GM18505 (cell line): ENCODE data around the gene TM4SF5.

Source experiments
- ATAC-seq: cut with Tn5 transposase; IDR thresholded peaks from one replicate; pipeline ENCODE4 v1.9.1; 2021; ENCODE audit not compliant: unreplicated experiment
- POLR2A ChIP-seq: IDR thresholded peaks from 4 replicates; pipeline ENCODE4 v1.6.1; 2011; ENCODE audit warnings: borderline replicate concordance; ENCODE audit not compliant: insufficient read depth, insufficient read length; ENCODE audit errors: extremely low read depth

The TM4SF5 gene

GRCh38 chr17:4771519-4772234 lies at the start of gene TM4SF5:
Gene TM4SF5, plus strand, starts transcription at chr17:4771886. Its CDS starts 37 bp downstream, at chr17:4771923.
- no peak for TF ChIP-seq POLR2A
- no peak for ATAC-seq

- no peak for ATAC-seq
- no peak for TF ChIP-seq POLR2A
These were observed 48.9 kb upstream of the TM4SF5 start for GRCh38 chr17:4722678-4723240.

GRCh38 chr17:4724650-4725049 lies 47.0 kb upstream of the TM4SF5 start:
- TF ChIP-seq POLR2A = no peak
- no peak for ATAC-seq

GRCh38 chr17:4725646-4726310 lies 45.9 kb upstream of the TM4SF5 start:
- no peak for ATAC-seq
- TF ChIP-seq POLR2A = no peak

- ATAC-seq = no peak
- TF ChIP-seq POLR2A = no peak
These were observed 43.6 kb upstream of the TM4SF5 start for GRCh38 chr17:4728124-4728523.

GRCh38 chr17:4733073-4733531 lies 38.6 kb upstream of the TM4SF5 start:
- peak; percentile 34 for ATAC-seq
- TF ChIP-seq POLR2A = no peak

GRCh38 chr17:4734857-4735475 lies 36.7 kb upstream of the TM4SF5 start:
- no peak for ATAC-seq
- no peak for TF ChIP-seq POLR2A

- TF ChIP-seq POLR2A = no peak
- no peak for ATAC-seq
These were observed 35.6 kb upstream of the TM4SF5 start for GRCh38 chr17:4735876-4736651.

- ATAC-seq = no peak
- TF ChIP-seq POLR2A = no peak
These were observed 33.3 kb upstream of the TM4SF5 start for GRCh38 chr17:4738136-4739121.

- no peak for ATAC-seq
- TF ChIP-seq POLR2A = no peak
These were observed 32.3 kb upstream of the TM4SF5 start, which contains the start of the genes CXCL16 and ZMYND15 for GRCh38 chr17:4739122-4740024. Gene CXCL16, minus strand, starts transcription at chr17:4739928. Its CDS starts 589 bp downstream, at chr17:4739339. Gene ZMYND15, plus strand, starts transcription at chr17:4739833. Its CDS starts 716 bp downstream, at chr17:4740549.

- no peak for ATAC-seq
These were observed 31.7 kb upstream of the TM4SF5 start for GRCh38 chr17:4740025-4740351.

More at GRCh38 chr17:4740025-4740351, 31.7 kb upstream of the TM4SF5 start:
- TF ChIP-seq POLR2A = no peak
